Lung (tissue), 12 donors: ENCODE results near the gene KCTD12. TPM values are rescaled to one million over a fixed set of nuclear protein-coding genes. Genes with fewer than 3 reads are reported as not detected.

Source experiments
- ATAC-seq: fragments of 200-7000 bp; cut with Tn5 transposase; one replicate; pipeline ENCODE4 v1.9.1; 2020; ENCODE audit warnings: moderate number of reproducible peaks; ENCODE audit not compliant: insufficient read depth, low FRiP score
- DNase-seq, 3 donors: peaks; one replicate each; pipeline ENCODE4 v3.0.0-alpha.2; 2013 to 2017
- H3K27ac ChIP-seq, 2 donors: one replicate each; pipeline ENCODE4 v1.5.1; 2013; ENCODE audit warnings: mild to moderate bottlenecking in 2 of 2, moderate library complexity in 2 of 2, control low read depth in 1 of 2, inconsistent platforms in 1 of 2, low read depth in 1 of 2, low read length in 1 of 2
- H3K27me3 ChIP-seq, 3 donors: one replicate each; pipeline ENCODE4 v1.5.1; 2013; ENCODE audit warnings: low read length in 2 of 3; ENCODE audit not compliant: control insufficient read depth in 3 of 3, insufficient read depth in 3 of 3
- H3K36me3 ChIP-seq, 4 donors: one replicate each; pipeline ENCODE4 v1.5.1; 2013; ENCODE audit warnings: low read length in 4 of 4, mild to moderate bottlenecking in 1 of 4, moderate library complexity in 1 of 4; ENCODE audit not compliant: control insufficient read depth in 4 of 4, insufficient read depth in 4 of 4
- H3K4me1 ChIP-seq, 5 donors: one replicate each; pipeline ENCODE4 v1.5.1; 2013; ENCODE audit warnings: low read length in 5 of 5, mild to moderate bottlenecking in 2 of 5, moderate library complexity in 1 of 5; ENCODE audit not compliant: control insufficient read depth in 5 of 5, insufficient read depth in 5 of 5
- H3K4me3 ChIP-seq: one replicate; pipeline ENCODE4 v1.5.1; 2013; ENCODE audit warnings: mild to moderate bottlenecking, control low read depth, moderate library complexity
- H3K9ac ChIP-seq, 2 donors: one replicate each; pipeline ENCODE4 v1.5.1; 2013; ENCODE audit warnings: low read length in 2 of 2, control low read depth in 1 of 2; ENCODE audit not compliant: insufficient read depth in 1 of 2
- H3K9me3 ChIP-seq, 4 donors: one replicate each; pipeline ENCODE4 v1.5.1; 2013; ENCODE audit warnings: low read length in 3 of 4, mild to moderate bottlenecking in 1 of 4, moderate library complexity in 1 of 4; ENCODE audit not compliant: control insufficient read depth in 4 of 4, insufficient read depth in 3 of 4
- WGBS, 2 donors: extraction: QIAGEN DNeasy Blood & Tissue Kit; methylation state at CpG; one replicate each; pipeline ENCODE4 v1.1.7; 2013; 5-methylcytosine and 5-hydroxymethylcytosine counted together
- polyA plus RNA-seq, 2 donors: library from polyadenylated mRNA; stranded (reverse); fragments of 200-250 nt; gene quantifications; one replicate each; pipeline ENCODE4 v1.2.1, GENCODE V29; 2013
- total RNA-seq, 2 donors: library from RNA; depleted of rRNA in 1 of 2; stranded (reverse); fragments of >200 nt in 1 of 2; gene quantifications; one replicate each; pipeline ENCODE4 v1.2.1, GENCODE V29; 2014 to 2021
- TF ChIP-seq, protein P1 (sequence below): IDR thresholded peaks from 2 replicates; pipeline ENCODE4 v1.5.1; 2012; ENCODE audit warnings: mild to moderate bottlenecking; ENCODE audit errors: control extremely low read depth, extremely low read depth
- donor health status: control.
- donor health status: control.
- donor health status: Bipolar disorder and iron deficiency.
- donor health status: healthy.
- donor health status: DM: yes; HTN: yes; CAD: no.

Gene KCTD12
- total and polyA plus RNA-seq, 4 donors, result 26.2 to 188 (median 102) TPM

DNA sequence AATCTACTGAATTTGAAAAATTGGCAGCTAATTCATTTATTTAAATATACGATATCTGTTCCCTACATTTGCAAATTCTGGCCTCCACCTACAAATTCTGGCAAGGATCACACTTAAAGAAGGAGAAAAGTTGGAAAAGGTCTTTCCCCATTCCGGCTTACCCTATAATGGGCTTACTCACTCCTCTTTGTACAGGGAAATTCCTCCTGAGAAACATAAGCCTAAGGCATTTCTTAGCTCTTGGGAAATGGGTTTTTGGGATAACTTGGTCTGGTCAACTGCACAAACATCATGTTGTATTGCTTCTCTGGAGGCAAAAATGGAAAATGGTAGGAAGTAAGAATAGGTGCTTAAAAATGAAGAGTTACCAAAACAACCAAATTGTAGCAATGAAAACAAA is 25.5 kb downstream of the KCTD12 start:
- Histone ChIP-seq H3K9ac (no peak overlapping the region), H3K4me1 (peaks cover 0 to 3% (median 1%) of the 10 kb centered on the region in 5 donors), H3K27me3 (no peaks in the 10 kb centered on the region), H3K27ac (no peak overlapping the region), H3K36me3 (no peaks in the 10 kb centered on the region), H3K9me3 (no peaks in the 10 kb centered on the region), H3K4me3 (no peak overlapping the region)
- TF ChIP-seq, protein P1, sequence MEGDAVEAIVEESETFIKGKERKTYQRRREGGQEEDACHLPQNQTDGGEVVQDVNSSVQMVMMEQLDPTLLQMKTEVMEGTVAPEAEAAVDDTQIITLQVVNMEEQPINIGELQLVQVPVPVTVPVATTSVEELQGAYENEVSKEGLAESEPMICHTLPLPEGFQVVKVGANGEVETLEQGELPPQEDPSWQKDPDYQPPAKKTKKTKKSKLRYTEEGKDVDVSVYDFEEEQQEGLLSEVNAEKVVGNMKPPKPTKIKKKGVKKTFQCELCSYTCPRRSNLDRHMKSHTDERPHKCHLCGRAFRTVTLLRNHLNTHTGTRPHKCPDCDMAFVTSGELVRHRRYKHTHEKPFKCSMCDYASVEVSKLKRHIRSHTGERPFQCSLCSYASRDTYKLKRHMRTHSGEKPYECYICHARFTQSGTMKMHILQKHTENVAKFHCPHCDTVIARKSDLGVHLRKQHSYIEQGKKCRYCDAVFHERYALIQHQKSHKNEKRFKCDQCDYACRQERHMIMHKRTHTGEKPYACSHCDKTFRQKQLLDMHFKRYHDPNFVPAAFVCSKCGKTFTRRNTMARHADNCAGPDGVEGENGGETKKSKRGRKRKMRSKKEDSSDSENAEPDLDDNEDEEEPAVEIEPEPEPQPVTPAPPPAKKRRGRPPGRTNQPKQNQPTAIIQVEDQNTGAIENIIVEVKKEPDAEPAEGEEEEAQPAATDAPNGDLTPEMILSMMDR, result no peak
- WGBS, 2 donors, result 96 to 97% methylated on average over 2 of the region's 2 CpGs
- ATAC-seq (no peak), DNase-seq (no peak)

DNA sequence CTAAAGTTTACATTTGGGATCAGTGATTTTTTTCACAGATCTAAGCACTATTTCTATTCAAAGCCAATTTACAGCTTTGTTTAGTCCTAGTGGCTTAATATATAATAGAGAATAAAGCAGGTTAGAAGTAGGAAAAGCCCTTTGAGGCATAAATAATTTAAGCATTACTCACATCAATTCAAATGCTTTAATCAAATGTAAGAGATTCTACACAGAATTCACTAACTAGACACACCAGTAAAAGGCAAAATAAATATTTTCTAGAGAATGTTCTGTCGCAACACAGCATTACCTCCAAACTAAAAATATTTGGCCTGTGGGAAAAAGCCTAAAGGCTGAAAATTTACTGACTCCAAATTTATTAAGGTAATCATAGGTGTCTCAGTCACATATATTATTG is 31.3 kb downstream of the KCTD12 start:
- peaks cover 0 to 7% (median 0%) of the 10 kb centered on the region in 5 donors for H3K4me1 ChIP-seq
- 88 to 92% methylated on average over 1 of the region's 1 CpG for whole genome bisulfite sequencing, 2 donors
- H3K9ac ChIP-seq, result no peak overlapping the region
- ATAC-seq (no peak), DNase-seq (no peak)
- TF ChIP-seq, protein P1, result no peak
- H3K36me3 ChIP-seq, result no peaks in the 10 kb centered on the region
- H3K27me3 ChIP-seq, result no peaks in the 10 kb centered on the region
- no peak overlapping the region for H3K4me3 ChIP-seq
- no peaks in the 10 kb centered on the region for H3K9me3 ChIP-seq
- no peak overlapping the region for H3K27ac ChIP-seq

DNA sequence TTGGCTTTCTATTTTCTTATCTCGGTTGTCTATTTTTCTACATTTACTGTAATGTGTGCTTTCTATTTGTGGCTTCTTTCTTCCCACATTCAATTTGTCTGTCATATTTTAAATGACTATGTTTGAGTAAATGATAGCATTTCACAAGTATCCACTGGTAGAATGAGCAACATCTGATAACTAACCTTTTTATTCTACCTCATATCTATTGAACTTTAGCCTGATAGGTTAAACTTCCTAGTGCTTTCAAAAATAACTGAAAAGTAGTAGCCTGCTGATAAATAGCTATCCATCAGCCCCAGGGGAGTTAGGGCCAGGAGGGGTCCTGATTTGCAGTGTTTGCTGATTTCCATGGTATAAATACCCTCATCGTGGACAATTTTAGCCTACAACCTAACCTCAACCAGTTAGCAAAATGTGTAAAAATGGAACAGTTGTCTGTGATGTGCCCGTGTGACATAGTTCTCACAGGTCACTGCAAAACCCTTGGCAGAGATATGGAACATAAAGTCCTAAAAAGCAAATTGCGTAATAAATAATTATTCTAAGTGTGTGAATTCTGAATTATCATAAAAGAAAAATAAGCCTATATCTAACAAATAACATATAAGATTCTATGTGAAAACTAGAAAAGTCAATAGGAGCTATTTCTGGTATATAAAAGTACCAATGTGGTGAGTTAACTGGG is 32.1 kb downstream of the KCTD12 start:
- Histone ChIP-seq H3K9me3 (no peaks in the 10 kb centered on the region), H3K27ac (no peak overlapping the region), H3K9ac (no peak overlapping the region), H3K27me3 (no peaks in the 10 kb centered on the region), H3K4me3 (no peak overlapping the region), H3K4me1 (peaks cover 0 to 7% (median 0%) of the 10 kb centered on the region in 5 donors), H3K36me3 (no peaks in the 10 kb centered on the region)
- ATAC-seq, result no peak
- 83 to 86% methylated on average over 4 of the region's 4 CpGs for WGBS, 2 donors
- DNase-seq, result no peak
- TF ChIP-seq, protein P1, result no peak

- Histone ChIP-seq H3K27ac (no peak overlapping the region), H3K9ac (no peak overlapping the region), H3K27me3 (no peaks in the 10 kb centered on the region), H3K4me3 (no peak overlapping the region), H3K9me3 (no peaks in the 10 kb centered on the region), H3K36me3 (no peaks in the 10 kb centered on the region), H3K4me1 (peaks cover 0 to 7% (median 2%) of the 10 kb centered on the region in 5 donors)
- 92 to 100% methylated on average over 1 of the region's 1 CpG for WGBS, 2 donors
- no peak for DNase-seq
- TF ChIP-seq, protein P1, result no peak
- ATAC-seq, result no peak
Observed at GRCh38 chr13:76853481-76853880, 32.7 kb downstream of the KCTD12 start.
